Type B pancreatic cell (in vitro differentiated cells): ENCODE data around the gene IL17RA. TPM values are rescaled to one million over a fixed set of nuclear protein-coding genes. Genes with fewer than 3 reads are reported as not detected.

ENCODE experiments used
- DNase-seq: peaks from one replicate; pipeline ENCODE4 v3.0.0; 2021; ENCODE audit warnings: mixed read lengths; ENCODE audit not compliant: unreplicated experiment; ENCODE audit errors: extremely low spot score
- H3K27ac Mint-ChIP-seq: 2 replicates; pipeline ENCODE4 v1.8.0; 2021; ENCODE audit warnings: mild to moderate bottlenecking, mixed read lengths
- H3K27me3 Mint-ChIP-seq: 2 replicates; pipeline ENCODE4 v1.8.0; 2021; ENCODE audit warnings: mixed read lengths
- H3K36me3 Mint-ChIP-seq: 2 replicates; pipeline ENCODE4 v1.8.0; 2021; ENCODE audit warnings: mixed read lengths
- H3K4me1 Mint-ChIP-seq: one replicate; pipeline ENCODE4 v1.8.0; 2021; ENCODE audit warnings: mixed read lengths; ENCODE audit not compliant: unreplicated experiment
- H3K4me3 Mint-ChIP-seq: 2 replicates; pipeline ENCODE4 v1.8.0; 2021; ENCODE audit warnings: mild to moderate bottlenecking, mixed read lengths
- H3K9me3 Mint-ChIP-seq: 2 replicates; pipeline ENCODE4 v1.8.0; 2021; ENCODE audit warnings: mixed read lengths
- total RNA-seq: library from RNA; stranded (reverse); gene quantifications from 2 replicates; pipeline ENCODE4 v1.2.1, GENCODE V29; 2021; ENCODE audit warnings: low replicate concordance
- TF ChIP-seq, protein P1 (sequence below): fragments of 200-600 bp; sonication (generic); conservative IDR thresholded peaks from 2 replicates; pipeline ENCODE4 v1.5.0; 2021; ENCODE audit warnings: antibody characterized with exemption, mild to moderate bottlenecking

The IL17RA gene
- total RNA-seq, 1 donor from 2014 or later, result 8.0 TPM

DNA sequence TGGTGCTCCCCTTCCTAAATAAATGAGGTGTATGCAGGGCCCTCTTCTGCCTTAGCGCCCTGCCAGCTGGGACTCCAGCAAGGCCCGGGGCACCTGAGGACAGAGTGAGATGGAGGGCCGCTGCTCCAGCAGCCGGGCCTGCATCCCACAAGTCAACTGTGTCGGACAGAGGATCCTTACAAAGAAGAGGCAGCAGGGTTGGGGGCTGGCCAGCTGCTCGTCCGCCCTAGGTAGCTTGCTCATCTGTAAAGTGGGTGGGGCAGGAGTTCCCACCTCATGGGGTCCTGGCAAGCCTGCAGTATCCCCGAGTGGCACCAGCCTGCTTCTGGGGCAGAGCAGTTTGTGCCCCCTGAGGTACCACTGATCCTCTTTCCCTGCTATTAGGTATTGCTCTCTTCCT is 28.8 kb downstream of the IL17RA start:
- TF ChIP-seq, protein P1, sequence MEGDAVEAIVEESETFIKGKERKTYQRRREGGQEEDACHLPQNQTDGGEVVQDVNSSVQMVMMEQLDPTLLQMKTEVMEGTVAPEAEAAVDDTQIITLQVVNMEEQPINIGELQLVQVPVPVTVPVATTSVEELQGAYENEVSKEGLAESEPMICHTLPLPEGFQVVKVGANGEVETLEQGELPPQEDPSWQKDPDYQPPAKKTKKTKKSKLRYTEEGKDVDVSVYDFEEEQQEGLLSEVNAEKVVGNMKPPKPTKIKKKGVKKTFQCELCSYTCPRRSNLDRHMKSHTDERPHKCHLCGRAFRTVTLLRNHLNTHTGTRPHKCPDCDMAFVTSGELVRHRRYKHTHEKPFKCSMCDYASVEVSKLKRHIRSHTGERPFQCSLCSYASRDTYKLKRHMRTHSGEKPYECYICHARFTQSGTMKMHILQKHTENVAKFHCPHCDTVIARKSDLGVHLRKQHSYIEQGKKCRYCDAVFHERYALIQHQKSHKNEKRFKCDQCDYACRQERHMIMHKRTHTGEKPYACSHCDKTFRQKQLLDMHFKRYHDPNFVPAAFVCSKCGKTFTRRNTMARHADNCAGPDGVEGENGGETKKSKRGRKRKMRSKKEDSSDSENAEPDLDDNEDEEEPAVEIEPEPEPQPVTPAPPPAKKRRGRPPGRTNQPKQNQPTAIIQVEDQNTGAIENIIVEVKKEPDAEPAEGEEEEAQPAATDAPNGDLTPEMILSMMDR, result no peak
- no peak for DNase-seq
- Mint-ChIP-seq H3K27me3 (peaks cover 24% of the 10 kb centered on the region), H3K4me3 (no peak overlapping the region), H3K36me3 (no peaks in the 10 kb centered on the region), H3K27ac (no peak overlapping the region), H3K4me1 (no peaks in the 10 kb centered on the region), H3K9me3 (no peaks in the 10 kb centered on the region)

DNA sequence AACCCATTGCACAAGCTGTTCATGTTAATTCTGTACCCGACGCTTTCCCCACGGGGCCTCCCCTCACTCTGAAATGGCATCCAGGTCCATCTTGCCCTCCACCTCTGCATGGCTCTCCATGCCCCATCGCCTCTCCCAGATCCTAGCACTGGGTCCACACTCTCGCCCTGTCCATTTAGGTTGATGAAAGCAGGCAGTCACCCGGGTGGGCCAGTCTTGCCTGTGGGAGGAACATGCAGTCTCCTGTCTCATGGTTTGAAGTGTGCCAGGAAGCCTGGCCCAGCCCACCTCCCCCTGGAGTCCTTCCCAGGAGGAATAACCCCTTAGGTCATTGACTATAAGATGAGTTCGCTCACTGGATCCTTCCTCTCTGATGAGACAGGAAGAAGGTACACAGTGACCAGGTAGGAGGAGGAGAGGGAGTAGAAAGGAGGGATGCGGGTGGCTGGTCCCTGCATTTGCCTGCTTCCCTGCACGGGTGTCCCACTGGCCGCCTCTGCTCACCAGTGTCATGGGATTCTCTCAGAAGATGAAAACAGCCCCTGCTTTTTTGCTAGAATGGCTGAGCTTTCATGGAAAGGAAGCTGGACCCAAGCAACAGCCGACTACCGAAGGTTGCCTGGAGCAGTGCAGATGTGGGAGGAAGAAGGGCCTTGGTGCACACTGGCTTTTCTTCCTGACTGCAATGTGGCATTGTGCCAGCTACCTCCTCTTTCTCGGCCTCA is 29.5 kb downstream of the IL17RA start:
- TF ChIP-seq, protein P1, result no peak
- Mint-ChIP-seq H3K9me3 (no peaks in the 10 kb centered on the region), H3K4me1 (no peaks in the 10 kb centered on the region), H3K4me3 (no peak overlapping the region), H3K36me3 (no peaks in the 10 kb centered on the region), H3K27me3 (peaks cover 31% of the 10 kb centered on the region), H3K27ac (no peak overlapping the region)
- no peak for DNase-seq

DNA sequence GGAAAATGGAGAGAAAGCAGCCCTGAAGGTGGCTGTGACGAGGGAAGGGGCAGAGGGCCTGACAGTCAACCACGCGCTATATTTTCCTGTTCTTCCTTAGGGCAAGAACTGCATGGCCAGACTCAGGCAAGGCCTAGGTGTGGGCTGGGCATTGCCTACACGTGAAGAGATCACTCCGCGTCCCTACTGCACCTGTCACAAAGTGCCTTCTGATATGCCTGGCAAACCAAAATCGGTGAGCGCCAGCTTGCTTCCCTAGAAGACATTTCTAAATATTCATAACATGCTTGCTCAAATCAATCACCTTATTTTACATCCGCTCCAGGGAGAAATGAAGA is 30.1 kb downstream of the IL17RA start:
- Mint-ChIP-seq H3K27ac (no peak overlapping the region), H3K36me3 (no peaks in the 10 kb centered on the region), H3K9me3 (no peaks in the 10 kb centered on the region), H3K27me3 (peaks cover 31% of the 10 kb centered on the region), H3K4me1 (no peaks in the 10 kb centered on the region), H3K4me3 (no peak overlapping the region)
- TF ChIP-seq, protein P1, result no peak
- no peak for DNase-seq

GRCh38 chr22:17115236-17115635 is 30.4 kb downstream of the IL17RA start:
- H3K4me1 Mint-ChIP-seq, result no peaks in the 10 kb centered on the region
- H3K36me3 Mint-ChIP-seq, result no peaks in the 10 kb centered on the region
- H3K27ac Mint-ChIP-seq, result no peak overlapping the region
- H3K27me3 Mint-ChIP-seq, result peaks cover 31% of the 10 kb centered on the region
- TF ChIP-seq, protein P1, result no peak
- H3K4me3 Mint-ChIP-seq, result no peak overlapping the region
- DNase-seq, result no peak
- no peaks in the 10 kb centered on the region for H3K9me3 Mint-ChIP-seq

DNA sequence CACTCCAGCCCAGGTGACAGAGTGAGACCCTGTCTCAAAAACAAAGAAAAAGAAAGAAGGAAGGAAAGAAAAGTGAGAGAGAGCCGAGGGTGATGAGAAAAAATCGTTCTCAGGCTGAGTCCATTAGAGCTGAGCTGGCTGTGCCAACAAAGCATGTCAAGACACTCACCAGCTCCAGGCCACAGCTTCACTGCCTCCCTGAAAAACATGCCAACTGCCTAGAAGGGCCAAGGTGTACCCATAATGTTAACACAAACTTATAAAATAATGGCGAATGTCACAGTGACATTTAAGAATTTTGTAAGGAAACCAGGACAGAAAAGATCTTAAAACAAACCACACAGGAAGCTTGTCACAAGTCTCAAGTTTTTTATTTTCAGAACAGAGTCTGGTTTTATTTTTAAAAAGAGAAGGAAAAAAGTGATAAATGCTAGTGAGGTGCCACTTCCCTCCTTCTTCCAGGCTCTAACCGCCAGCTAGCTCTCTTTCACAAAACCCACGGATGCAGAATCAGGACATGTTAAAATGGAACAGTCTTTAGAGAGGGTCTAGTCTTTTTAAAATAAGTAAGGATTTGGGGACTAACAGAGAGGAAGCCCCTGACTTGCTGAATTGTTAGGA is 31.3 kb downstream of the IL17RA start:
- peaks cover 31% of the 10 kb centered on the region for H3K27me3 Mint-ChIP-seq
- no peak for DNase-seq
- no peaks in the 10 kb centered on the region for H3K9me3 Mint-ChIP-seq
- no peak overlapping the region for H3K4me3 Mint-ChIP-seq
- no peaks in the 10 kb centered on the region for H3K4me1 Mint-ChIP-seq
- TF ChIP-seq, protein P1, result no peak
- H3K27ac Mint-ChIP-seq, result no peak overlapping the region
- H3K36me3 Mint-ChIP-seq, result no peaks in the 10 kb centered on the region
